ENCODE data around the gene TBC1D3B.
A peak's percentile ranks its signal among the peaks of the same experiment; 100 is the strongest.

TBC1D3B gene

GRCh38 chr17:36148559-36149295 is 27.7 kb downstream of the TBC1D3B start:
- peak overlapping the region; percentile 45 for H3K4me3 ChIP-seq
- H3K27ac ChIP-seq = peak overlapping the region in 1 of 2 donors; percentile 23
- TF ChIP-seq, protein P1, sequence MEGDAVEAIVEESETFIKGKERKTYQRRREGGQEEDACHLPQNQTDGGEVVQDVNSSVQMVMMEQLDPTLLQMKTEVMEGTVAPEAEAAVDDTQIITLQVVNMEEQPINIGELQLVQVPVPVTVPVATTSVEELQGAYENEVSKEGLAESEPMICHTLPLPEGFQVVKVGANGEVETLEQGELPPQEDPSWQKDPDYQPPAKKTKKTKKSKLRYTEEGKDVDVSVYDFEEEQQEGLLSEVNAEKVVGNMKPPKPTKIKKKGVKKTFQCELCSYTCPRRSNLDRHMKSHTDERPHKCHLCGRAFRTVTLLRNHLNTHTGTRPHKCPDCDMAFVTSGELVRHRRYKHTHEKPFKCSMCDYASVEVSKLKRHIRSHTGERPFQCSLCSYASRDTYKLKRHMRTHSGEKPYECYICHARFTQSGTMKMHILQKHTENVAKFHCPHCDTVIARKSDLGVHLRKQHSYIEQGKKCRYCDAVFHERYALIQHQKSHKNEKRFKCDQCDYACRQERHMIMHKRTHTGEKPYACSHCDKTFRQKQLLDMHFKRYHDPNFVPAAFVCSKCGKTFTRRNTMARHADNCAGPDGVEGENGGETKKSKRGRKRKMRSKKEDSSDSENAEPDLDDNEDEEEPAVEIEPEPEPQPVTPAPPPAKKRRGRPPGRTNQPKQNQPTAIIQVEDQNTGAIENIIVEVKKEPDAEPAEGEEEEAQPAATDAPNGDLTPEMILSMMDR (IDR thresholded peaks at IDR 0.05) = peak; percentile 90
- DNase-seq (ENCODE audit: low spot score) = no peak

DNA sequence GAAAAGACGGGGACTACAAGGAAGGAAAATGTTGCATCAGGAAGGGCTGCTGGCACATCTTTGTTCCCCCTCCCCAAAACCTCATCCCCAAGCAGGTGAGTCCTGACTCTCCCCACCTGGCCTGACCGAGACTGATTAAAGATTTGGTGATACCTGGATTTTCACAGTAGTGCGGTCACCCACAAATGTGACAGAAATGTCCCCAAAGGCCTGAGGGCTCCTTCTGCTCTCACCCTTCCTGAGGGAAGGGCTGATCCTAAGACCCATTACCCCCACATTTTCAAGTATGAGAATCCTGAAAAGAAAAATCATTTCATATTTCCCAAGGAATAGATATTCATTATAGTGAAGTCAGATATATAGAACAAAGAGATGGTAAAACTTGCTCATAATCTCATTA is 28.8 kb downstream of the TBC1D3B start:
- TF ChIP-seq, protein P1 (IDR thresholded peaks at IDR 0.05) = no peak
- Histone ChIP-seq H3K4me3 (no peak overlapping the region), H3K27ac (no peak overlapping the region)
- no peak for DNase-seq (ENCODE audit: low spot score)

GRCh38 chr17:36144981-36145729 is 31.3 kb downstream of the TBC1D3B start:
- Histone ChIP-seq H3K27ac (no peak overlapping the region), H3K4me3 (no peak overlapping the region)
- TF ChIP-seq, protein P1 (IDR thresholded peaks at IDR 0.05) = no peak
- DNase-seq (ENCODE audit: low spot score) = no peak

DNA sequence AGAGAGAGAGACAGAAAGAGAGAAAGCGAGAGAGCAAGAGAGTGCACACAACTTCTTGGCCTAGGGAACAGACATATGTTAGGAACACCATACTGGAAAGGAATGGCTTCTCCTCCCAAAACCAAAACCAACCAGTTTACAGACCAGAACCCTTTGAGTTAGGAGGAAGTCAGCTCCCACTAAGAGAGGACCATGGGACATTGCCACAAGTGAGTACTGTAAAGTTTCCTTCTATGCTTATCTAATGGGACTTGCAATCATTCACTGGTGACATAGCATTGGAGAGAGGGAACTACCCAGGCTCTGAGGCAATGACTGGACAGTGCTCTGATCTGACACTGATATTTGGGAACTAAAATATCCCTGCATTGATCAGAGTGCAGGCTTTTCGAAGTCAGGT is 32.4 kb downstream of the TBC1D3B start:
- Histone ChIP-seq H3K4me3 (no peak overlapping the region), H3K27ac (no peak overlapping the region)
- TF ChIP-seq, protein P1 (IDR thresholded peaks at IDR 0.05) = no peak
- DNase-seq (ENCODE audit: low spot score) = no peak

DNA sequence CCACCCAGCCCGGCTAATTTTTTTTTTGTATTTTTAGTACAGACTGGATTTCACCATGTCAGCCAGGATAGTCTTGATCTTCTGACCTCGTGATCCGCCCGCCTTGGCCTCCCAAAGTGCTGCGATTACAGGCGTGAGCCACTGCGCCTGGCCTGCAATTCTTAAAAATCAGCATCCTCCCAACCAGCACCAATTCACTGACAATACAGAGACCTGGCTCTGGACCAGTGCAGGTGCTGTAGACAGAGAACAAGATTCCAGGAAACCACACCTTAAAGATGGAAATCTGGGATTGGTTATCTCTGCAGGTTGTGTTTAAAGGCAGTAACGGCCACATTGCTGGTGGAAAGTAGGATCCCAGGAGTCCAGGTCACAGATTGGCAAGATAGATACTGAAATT is 33.6 kb downstream of the TBC1D3B start:
- TF ChIP-seq, protein P1 (IDR thresholded peaks at IDR 0.05) = no peak
- DNase-seq (ENCODE audit: low spot score) = no peak
- no peak overlapping the region for H3K27ac ChIP-seq
- H3K4me3 ChIP-seq = no peak overlapping the region

- H3K4me3 ChIP-seq = no peak overlapping the region
- TF ChIP-seq, protein P1 (IDR thresholded peaks at IDR 0.05) = no peak
- no peak for DNase-seq (ENCODE audit: low spot score)
- no peak overlapping the region for H3K27ac ChIP-seq
These were observed 34.2 kb downstream of the TBC1D3B start for GRCh38 chr17:36142235-36142634.

- Histone ChIP-seq H3K27ac (no peak overlapping the region), H3K4me3 (no peak overlapping the region)
- DNase-seq (ENCODE audit: low spot score) = no peak
- TF ChIP-seq, protein P1 (IDR thresholded peaks at IDR 0.05) = no peak
These were observed 40.0 kb downstream of the TBC1D3B start for GRCh38 chr17:36136439-36136838.
